HG02970 (cell line): ENCODE measurements around the gene PRR13.
"Not testable (repeated sequence)": the region's sequence is repeated elsewhere in the genome, so short reads cannot be mapped to it uniquely, and the experiment has no call there.

Source experiments
- ATAC-seq: cut with Tn5 transposase; IDR thresholded peaks from one replicate; pipeline ENCODE4 v1.9.1; 2021; ENCODE audit warnings: mild to moderate bottlenecking, moderate library complexity, moderate number of reproducible peaks; ENCODE audit not compliant: unreplicated experiment, low FRiP score

PRR13 gene, protein sequence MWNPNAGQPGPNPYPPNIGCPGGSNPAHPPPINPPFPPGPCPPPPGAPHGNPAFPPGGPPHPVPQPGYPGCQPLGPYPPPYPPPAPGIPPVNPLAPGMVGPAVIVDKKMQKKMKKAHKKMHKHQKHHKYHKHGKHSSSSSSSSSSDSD

GRCh38 chr12:53441040-53441833, at the start of gene PRR13:
PRR13 (plus strand) TSS chr12:53441734; CDS start chr12:53442715, 981 bp downstream.
- peak; percentile 97 for ATAC-seq

DNA sequence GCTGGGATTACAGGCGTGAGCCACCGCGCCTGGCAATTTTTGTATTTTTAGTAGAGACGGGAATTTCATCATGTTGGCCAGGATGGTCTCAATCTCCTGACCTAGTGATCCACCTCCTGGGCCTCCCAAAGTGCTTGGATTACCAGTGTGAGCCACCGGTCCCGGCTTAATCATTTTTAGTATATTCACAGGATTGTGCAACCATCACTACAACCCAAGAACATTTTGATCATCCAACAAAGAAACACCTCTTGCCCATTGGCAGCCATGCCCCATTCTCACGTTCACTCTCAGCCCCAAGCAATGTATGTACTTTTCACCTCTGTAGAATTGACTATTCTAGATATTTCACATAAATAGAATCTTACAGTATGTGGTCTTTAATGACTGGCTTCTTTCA, 41.6 kb upstream of the PRR13 start:
- no peak for ATAC-seq

DNA sequence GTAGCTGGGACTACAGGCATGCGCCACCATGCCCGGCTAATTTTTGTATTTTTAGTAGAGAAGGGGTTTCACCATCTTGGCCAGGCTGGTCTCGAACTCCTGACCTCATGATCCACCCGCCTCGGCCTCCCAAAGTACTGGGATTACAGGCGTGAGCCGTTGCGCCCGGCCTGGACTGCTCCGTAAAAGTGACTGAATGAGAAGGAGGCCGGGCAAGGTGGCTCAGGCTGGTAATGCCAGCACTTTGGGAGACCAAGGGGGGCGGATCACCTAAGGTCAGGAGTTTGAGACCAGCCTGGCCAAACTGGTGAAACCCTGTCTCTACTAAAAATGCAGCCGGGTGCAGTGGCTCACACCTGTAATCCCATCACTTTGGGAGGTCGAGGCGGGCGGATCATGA, 39.2 kb upstream of the PRR13 start:
- ATAC-seq: not testable (repeated sequence)

GRCh38 chr12:53402871-53403270, 38.7 kb upstream of the PRR13 start:
- ATAC-seq: no peak

GRCh38 chr12:53410951-53411350, 30.6 kb upstream of the PRR13 start:
- ATAC-seq: no peak

GRCh38 chr12:53413485-53414204, 27.9 kb upstream of the PRR13 start:
- no peak for ATAC-seq

DNA sequence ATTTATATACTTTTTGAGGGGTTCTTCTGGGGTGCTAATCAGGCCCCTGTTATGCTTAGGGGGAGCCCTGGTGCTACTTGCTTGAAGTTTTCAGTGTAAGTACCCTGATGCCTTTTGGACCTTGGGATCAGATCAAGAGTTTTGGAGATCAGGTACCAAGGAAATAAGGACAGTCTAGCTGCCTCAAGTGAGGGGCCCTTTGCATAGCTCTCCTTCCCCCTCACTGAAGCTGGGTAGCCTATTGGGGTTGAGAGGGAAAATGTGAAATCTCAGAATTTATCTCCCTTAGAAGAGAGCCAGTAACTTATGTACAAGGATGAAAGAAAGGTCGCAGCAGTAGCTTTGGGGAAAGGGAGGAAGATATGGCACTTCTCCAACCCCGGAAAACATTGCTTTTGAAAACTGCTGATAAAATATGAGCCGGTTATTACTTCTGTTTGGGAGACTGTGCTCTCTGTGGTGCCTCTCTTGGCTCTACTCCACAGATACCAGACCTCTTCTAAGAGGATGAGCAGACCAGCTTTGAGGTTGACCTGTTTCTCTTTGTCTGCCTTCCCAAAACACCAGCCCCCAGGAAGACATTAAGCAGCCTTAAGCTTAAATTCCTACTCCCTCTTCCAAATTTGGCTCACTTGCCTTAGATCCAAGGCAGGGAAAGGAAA, 26.6 kb upstream of the PRR13 start:
- no peak for ATAC-seq

DNA sequence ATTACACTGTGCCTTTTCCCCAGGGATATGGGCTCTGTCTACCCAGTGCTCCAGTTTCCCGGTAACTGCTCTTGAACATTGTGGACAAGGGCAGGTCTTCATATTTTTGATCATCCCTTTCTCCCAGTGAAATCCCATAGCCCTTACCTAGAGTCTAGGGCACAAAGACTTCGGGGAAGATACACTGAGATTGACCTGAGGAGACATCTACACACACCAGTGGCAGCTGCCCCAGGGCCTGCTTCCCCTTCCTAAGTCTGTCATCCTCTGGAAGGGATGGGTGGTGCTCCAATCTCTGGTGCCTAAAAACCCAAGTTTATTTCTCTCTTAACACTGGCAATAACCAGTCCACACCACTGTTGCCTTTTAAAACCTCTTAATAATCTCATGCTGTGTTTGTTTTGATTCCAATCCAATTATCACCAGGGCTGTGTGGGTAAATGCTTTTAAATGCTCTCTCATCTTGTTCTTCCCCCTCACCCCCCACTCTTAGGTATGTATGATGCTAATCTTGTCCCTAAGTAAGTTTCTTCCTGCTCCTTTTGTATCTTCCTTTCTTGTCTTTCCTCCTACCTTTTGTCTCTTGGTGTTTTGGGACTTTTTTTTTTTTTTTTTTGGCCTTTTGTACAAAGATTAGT, 25.7 kb upstream of the PRR13 start:
- not testable (repeated sequence) for ATAC-seq

DNA sequence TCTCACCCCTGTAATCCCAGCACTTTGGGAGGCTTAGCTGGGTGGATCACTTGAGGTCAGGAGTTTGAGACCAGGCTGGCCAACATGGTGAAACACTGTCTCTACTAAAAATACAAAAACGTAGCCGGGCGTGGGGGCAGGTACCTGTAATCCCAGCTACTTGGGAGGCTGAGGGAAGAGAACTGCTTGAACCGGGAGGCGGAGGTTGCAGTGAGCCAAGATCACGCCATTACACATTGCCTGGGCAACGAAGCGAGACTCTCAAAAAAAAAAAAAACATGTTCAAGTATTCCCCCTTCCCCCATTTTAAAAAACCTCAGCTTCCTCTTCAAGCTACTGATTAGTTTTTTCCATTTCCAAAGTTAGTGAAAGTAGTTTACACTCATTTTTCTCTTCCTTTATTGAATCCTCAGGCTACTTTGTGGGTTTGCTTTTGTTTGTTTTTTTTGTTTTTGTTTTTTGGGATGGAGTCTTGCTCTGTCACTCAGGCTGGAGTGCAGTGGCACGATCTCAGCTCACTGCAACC, 24.2 kb upstream of the PRR13 start:
- ATAC-seq: not testable (repeated sequence)

- no peak for ATAC-seq
Observed at GRCh38 chr12:53418221-53418620, 23.3 kb upstream of the PRR13 start.

GRCh38 chr12:53419756-53420155, 21.8 kb upstream of the PRR13 start:
- no peak for ATAC-seq

- ATAC-seq: not testable (repeated sequence)
Observed at GRCh38 chr12:53422247-53422646, 19.3 kb upstream of the PRR13 start.

DNA sequence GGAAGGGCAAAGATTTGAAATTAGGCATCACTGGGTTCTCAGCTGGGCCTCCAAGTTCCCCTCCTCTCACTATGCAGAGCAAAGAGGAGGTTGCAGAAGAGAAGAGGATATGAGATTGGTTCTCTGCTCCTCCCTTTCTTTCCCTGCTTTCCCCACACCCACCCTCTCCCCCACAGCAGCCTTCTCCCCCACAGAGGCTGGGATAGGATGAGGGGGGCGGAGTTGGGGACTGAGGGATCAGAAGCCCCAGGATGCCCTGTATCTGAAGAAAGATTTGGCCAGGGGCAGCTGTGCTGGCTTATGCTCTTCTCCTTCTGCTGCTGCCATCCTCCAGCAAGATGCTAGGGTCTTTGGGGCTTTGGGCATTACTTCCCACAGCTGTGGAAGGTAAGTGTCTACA, 17.9 kb upstream of the PRR13 start, which contains the start of gene AMHR2:
TSS of gene AMHR2 (plus strand) at position 259 of the 400 bp plus-strand sequence. CDS start at position 339, 80 bp downstream.
- ATAC-seq: no peak

- no peak for ATAC-seq
Observed at GRCh38 chr12:53424626-53425514, 16.7 kb upstream of the PRR13 start.

DNA sequence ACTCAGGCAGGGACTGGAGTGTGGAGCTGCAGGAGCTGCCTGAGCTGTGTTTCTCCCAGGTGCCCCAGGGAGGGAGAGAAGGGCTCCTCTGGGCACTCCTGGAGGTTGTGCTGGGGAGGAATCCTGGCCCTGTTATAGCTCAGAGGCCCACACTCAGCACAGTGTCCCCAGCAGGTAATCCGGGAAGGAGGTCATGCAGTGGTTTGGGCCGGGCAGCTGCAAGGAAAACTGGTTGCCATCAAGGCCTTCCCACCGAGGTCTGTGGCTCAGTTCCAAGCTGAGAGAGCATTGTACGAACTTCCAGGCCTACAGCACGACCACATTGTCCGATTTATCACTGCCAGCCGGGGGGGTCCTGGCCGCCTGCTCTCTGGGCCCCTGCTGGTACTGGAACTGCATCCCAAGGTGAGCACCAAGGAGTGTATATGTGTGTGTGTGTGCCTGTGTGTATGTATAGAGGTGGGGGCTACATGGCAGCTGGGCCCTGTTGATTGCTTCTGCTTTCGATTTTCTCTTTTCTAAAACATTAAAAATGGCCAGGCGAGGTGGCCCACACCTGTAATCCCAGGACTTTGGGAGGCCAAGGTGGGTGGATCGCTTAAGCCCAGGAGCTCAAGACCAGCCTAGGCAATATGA, 15.9 kb upstream of the PRR13 start:
- ATAC-seq: no peak

GRCh38 chr12:53427905-53428594, 13.5 kb upstream of the PRR13 start:
- no peak for ATAC-seq

- no peak for ATAC-seq
Observed at GRCh38 chr12:53428741-53429140, 12.8 kb upstream of the PRR13 start.

GRCh38 chr12:53430116-53430515, 11.4 kb upstream of the PRR13 start:
- ATAC-seq: no peak
